NOMO-1 treated with dmso at 0.1 percent for 144 hours (cell line): ENCODE data around the gene GPAT3.
"Not testable (repeated sequence)": the region's sequence is repeated elsewhere in the genome, so short reads cannot be mapped to it uniquely, and the experiment has no call there.

ENCODE experiments used
- DNase-seq: peaks from one replicate; lab custom pipeline; 2025; ENCODE audit not compliant: unreplicated experiment; lab: John Stamatoyannopoulos, UW

Gene GPAT3

GRCh38 chr4:83535520-83536361 is at the start of gene GPAT3:
TSS of gene GPAT3 (plus strand) at chr4:83536108. CDS start at chr4:83536623, 515 bp downstream.
- DNase-seq: peak; percentile 65

- no peak for DNase-seq
Measured at GRCh38 chr4:83486457-83487129, 49.3 kb upstream of the GPAT3 start.

- DNase-seq: no peak
Measured at GRCh38 chr4:83489711-83490326, 46.1 kb upstream of the GPAT3 start.

GRCh38 chr4:83490876-83491450 is 44.9 kb upstream of the GPAT3 start:
- no peak for DNase-seq

GRCh38 chr4:83496085-83496917 is 39.6 kb upstream of the GPAT3 start:
- not testable (repeated sequence) for DNase-seq

DNA sequence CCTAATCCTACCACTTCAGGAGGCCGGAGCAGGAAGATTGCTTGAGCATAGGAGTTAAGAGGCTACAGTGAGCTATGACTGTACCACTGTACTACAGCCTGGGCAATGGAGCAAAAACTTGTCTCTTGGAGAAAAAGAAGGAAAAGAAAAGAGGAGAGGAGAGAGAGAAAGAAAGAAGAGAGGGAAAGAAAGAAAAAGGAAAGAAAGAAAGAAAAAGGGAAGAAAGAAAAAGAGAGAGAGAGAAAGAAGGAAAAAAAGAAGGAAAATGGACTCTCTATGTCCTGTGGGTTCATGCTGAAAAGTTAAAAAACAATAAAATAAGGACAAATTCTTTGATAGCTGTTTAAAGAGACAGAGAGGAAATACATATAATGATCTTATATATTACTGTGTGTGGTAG is 37.7 kb upstream of the GPAT3 start:
- no peak for DNase-seq

- DNase-seq: not testable (repeated sequence)
Measured at GRCh38 chr4:83501671-83502070, 34.2 kb upstream of the GPAT3 start.

GRCh38 chr4:83503974-83504373 is 31.9 kb upstream of the GPAT3 start:
- DNase-seq: no peak

GRCh38 chr4:83504503-83504902 is 31.4 kb upstream of the GPAT3 start:
- DNase-seq: no peak

- no peak for DNase-seq
Measured at GRCh38 chr4:83504996-83505395, 30.9 kb upstream of the GPAT3 start.

DNA sequence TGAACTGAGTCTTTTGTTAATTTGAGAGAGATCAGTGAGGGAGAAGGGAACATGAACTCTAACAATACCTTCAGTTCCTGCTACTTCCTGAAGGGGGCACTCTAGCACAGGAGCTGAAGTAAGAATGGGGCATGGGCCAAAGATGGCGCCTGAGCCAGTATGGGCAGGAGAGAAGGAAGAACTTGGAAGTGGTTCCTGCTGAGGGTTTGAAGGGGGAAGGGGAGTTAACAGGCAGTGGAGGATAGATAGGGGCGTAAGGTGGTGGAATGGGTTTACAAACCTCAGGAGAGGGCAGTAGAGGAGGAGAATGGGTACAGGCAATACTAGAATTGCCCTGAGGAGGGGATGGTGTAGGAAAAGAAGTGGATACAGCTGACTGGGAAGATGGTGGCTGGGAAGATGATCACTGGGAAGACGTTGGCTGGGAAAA is 26.7 kb upstream of the GPAT3 start:
- DNase-seq: peak; percentile 39

DNA sequence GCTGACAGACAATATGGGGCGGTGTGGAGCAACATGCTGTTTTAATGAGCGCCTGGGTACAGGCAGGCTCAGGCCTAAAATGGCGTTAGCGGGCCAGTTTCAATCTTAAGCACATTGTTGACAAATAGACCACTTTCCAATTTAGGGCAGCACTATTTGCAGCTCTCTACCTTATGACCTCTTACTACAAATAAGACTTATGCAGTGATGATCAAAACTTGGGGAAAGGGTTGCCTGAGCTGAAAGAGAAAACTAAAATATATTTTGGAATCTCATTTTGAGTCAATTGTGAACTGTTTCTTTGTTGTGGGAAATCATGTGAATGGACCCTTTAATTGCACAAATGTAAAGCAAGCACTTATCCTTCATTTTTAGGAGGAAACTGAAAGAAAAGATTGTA is 25.5 kb upstream of the GPAT3 start:
- DNase-seq: no peak

DNA sequence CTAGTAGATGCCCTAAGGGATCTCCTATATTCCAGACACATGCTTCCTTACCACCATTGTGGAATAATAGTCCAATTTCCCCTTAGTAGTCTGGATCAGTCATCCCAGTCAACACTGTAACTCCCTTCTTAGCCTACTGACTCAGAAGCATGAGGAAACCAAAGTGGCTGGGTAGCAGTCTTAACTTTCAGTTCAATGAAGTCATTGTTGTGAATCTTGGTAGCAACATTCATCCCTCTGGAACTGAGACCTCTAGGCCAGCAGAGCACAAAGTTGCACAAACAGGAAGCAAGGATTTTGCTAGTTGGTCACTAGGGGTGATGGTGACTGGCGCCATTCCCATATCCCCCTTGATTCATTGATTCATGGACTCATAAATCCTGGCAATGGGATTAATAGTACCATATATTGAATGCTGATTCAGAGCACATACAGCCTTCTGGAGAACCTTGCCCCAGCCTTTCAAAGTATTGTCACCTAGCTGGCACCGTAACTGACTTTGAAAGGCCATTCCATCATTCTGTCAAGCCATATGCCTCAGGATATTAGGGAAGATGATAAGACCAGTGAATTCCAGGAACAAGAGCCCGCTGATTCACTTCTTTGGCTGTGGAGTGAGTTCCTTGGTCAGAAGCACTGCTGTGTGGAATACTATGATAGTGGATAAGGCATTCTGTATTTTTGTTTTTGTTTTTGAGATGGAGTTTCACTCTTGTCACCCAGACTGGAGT is 19.7 kb upstream of the GPAT3 start:
- no peak for DNase-seq

DNA sequence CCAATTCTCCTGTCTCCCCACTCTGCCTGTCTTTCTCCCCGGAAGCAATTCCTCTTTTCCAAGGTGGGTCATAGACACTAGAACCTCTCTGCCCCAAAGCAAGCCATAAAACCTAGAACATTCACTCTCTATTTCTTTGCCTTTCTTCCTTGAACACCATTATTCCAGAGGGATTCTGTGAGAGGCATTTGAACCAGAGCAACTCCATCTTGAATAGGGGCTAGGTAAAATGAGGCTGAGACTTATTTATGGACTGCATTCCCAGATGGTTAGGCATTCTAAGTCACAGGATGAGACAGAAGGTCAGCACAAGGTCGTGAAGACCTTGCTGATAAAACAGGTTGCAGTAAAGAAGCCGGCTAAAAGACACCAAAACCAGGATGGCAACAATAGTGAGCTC is 13.7 kb upstream of the GPAT3 start:
- no peak for DNase-seq

GRCh38 chr4:83527671-83528070 is 8.2 kb upstream of the GPAT3 start:
- DNase-seq: no peak

GRCh38 chr4:83536362-83537272 is 709 bp downstream of the GPAT3 start:
- no peak for DNase-seq

- no peak for DNase-seq
Measured at GRCh38 chr4:83542225-83542624, 6.3 kb downstream of the GPAT3 start.

DNA sequence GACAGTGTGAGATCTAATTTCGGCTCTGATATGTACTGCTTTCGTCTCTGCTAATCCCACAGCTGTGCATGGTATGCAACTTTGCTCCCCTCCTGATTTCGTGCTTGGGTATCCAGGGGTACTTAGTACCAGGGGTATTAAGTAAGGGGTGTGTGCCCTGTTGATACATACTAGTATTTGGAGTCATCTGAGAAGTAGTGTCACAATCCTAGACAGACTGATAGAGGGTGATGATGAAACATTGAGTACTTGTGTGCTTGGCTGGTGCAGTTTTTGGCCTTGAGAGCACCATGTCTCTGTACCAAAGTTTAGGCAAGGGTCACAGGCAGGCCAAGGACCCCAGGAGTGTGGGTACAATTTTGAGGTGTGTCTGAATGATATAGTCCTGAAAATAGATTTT is 10.9 kb downstream of the GPAT3 start:
- DNase-seq: peak; percentile 32
